B cell (primary cell): ENCODE data around the gene CUBN. TPM values are rescaled to one million over a fixed set of nuclear protein-coding genes. Genes with fewer than 3 reads are reported as not detected.

Source experiments
- ATAC-seq: fragments of 200-7000 bp; cut with Tn5 transposase; one replicate; pipeline ENCODE4 v1.10.0; 2021; ENCODE audit warnings: low read depth, mild to moderate bottlenecking, moderate number of reproducible peaks, moderate library complexity
- CTCF ChIA-PET: fragments of 350-600 bp; sonication (Branson Sonifier 250); formaldehyde crosslinking; loops from one replicate; lab custom pipeline; 2021; ENCODE audit warnings: antibody characterized with exemption, inconsistent platforms; lab: Charles Lee
- POLR2A ChIA-PET: fragments of 350-600 bp; sonication (Branson Sonifier 250); formaldehyde crosslinking; loops from one replicate; lab custom pipeline; 2021; ENCODE audit warnings: antibody characterized with exemption; lab: Charles Lee
- DNase-seq: peaks from one replicate; pipeline ENCODE4 v3.0.0; 2013
- H2AFZ ChIP-seq: 2 replicates; pipeline ENCODE4 v1.6.1; 2012; ENCODE audit warnings: mild to moderate bottlenecking, low read depth, low read length; ENCODE audit not compliant: insufficient read depth, poor library complexity, severe bottlenecking
- H3K27ac ChIP-seq, 2 donors: 1 replicate in 1 of 2; 2 replicates in 1 of 2; pipeline ENCODE4 v1.5.1; 2012 to 2013; ENCODE audit warnings: low read length in 2 of 2, mild to moderate bottlenecking in 2 of 2, moderate library complexity in 1 of 2
- H3K27me3 ChIP-seq, 4 experiments: fragments of 200-600 bp in 1 of 4; sonication (generic) in 1 of 4; replicated peaks in 1 of 4; 1 replicate in 2 of 4; 2 replicates in 2 of 4; pipeline versions ENCODE4 v1.6.1 to v1.7.0; 2013 to 2016; ENCODE audit warnings: low read length in 3 of 4, mild to moderate bottlenecking in 2 of 4, mixed read lengths in 1 of 4, moderate library complexity in 1 of 4; ENCODE audit not compliant: insufficient read depth in 4 of 4, control insufficient read depth in 3 of 4; ENCODE audit errors: control extremely low read depth in 1 of 4
- H3K36me3 ChIP-seq, 2 experiments: replicated peaks in 1 of 2; 1 replicate in 1 of 2; 2 replicates in 1 of 2; pipeline versions ENCODE4 v1.6.1 to v1.7.1; 2013; ENCODE audit warnings: low read length in 1 of 2; ENCODE audit not compliant: insufficient read depth in 2 of 2, control insufficient read depth in 1 of 2; ENCODE audit errors: control extremely low read depth in 1 of 2, extremely low read depth in 1 of 2
- H3K4me1 ChIP-seq, 2 donors: fragments of 200-600 bp in 1 of 2; sonication (generic) in 1 of 2; 1 replicate in 1 of 2; 2 replicates in 1 of 2; pipeline versions ENCODE4 v1.5.1 to v1.6.1; 2013 to 2017; ENCODE audit warnings: low read length in 2 of 2; ENCODE audit not compliant: control insufficient read depth in 2 of 2, insufficient read depth in 2 of 2
- H3K4me2 ChIP-seq: replicated peaks from 2 replicates; pipeline ENCODE3; 2012; ENCODE audit warnings: mild to moderate bottlenecking, low read depth, low read length; ENCODE audit not compliant: poor library complexity, severe bottlenecking
- H3K4me3 ChIP-seq, 5 experiments: fragments of 200-600 bp in 1 of 5; sonication (generic) in 1 of 5; 1 replicate in 3 of 5; 2 replicates in 2 of 5; pipeline versions ENCODE4 v1.5.1 to v1.7.0; 2011 to 2016; ENCODE audit warnings: low read length in 4 of 5, mild to moderate bottlenecking in 4 of 5, low read depth in 2 of 5, control low read depth in 1 of 5, moderate library complexity in 1 of 5; ENCODE audit not compliant: insufficient read depth in 1 of 5; ENCODE audit errors: control extremely low read depth in 1 of 5, extremely low read depth in 1 of 5
- H3K79me2 ChIP-seq: fragments of 200-600 bp; sonication (generic); one replicate; pipeline ENCODE4 v1.6.0; 2016; ENCODE audit warnings: low read length; ENCODE audit not compliant: control insufficient read depth, insufficient read depth
- H3K9ac ChIP-seq: fragments of 200-600 bp; sonication (generic); 2 replicates; pipeline ENCODE4 v1.6.1; 2017; ENCODE audit warnings: mild to moderate bottlenecking, low read length, moderate library complexity
- H3K9me3 ChIP-seq, 3 donors: one replicate each; pipeline versions ENCODE4 v1.6.1 to v1.7.1; 2013; ENCODE audit warnings: low read length in 2 of 3; ENCODE audit not compliant: control insufficient read depth in 2 of 3, insufficient read depth in 1 of 3; ENCODE audit errors: control extremely low read depth in 1 of 3
- H4K20me1 ChIP-seq: 2 replicates; pipeline ENCODE4 v1.6.0; 2012; ENCODE audit warnings: mild to moderate bottlenecking, low read length; ENCODE audit not compliant: insufficient read depth, control insufficient read depth, poor library complexity, severe bottlenecking
- H3K27ac Mint-ChIP-seq: one replicate; pipeline ENCODE4 v1.8.0; 2021; ENCODE audit warnings: mixed read lengths
- H3K27me3 Mint-ChIP-seq: one replicate; pipeline ENCODE4 v1.8.0; 2021; ENCODE audit warnings: mixed read lengths
- H3K4me1 Mint-ChIP-seq: one replicate; pipeline ENCODE4 v1.8.0; 2021; ENCODE audit warnings: mixed read lengths
- H3K4me3 Mint-ChIP-seq: one replicate; pipeline ENCODE4 v1.8.0; 2021; ENCODE audit warnings: mixed read lengths
- H3K9me3 Mint-ChIP-seq: one replicate; pipeline ENCODE4 v1.8.0; 2022; ENCODE audit warnings: mixed read lengths; ENCODE audit not compliant: insufficient read depth
- CTCF ChIP-seq: fragments of 200-600 bp; IDR thresholded peaks from one replicate; pipeline ENCODE4 v1.8.0; 2022; ENCODE audit warnings: antibody characterized with exemption, mild to moderate bottlenecking
- EZH2 ChIP-seq: IDR thresholded peaks from 2 replicates; pipeline ENCODE4 v1.6.1; 2012; ENCODE audit warnings: borderline replicate concordance, low read depth, mild to moderate bottlenecking, moderate library complexity, low read length; ENCODE audit not compliant: insufficient read depth, poor library complexity, severe bottlenecking
- WGBS: methylation state at CpG from one replicate; pipeline ENCODE4 v1.1.5; 2013; ENCODE audit warnings: missing lambda C conversion rate; ENCODE audit not compliant: insufficient coverage; 5-methylcytosine and 5-hydroxymethylcytosine counted together
- intact Hi-C: fragments of 100-400 bp; cut with micrococcal nuclease; formaldehyde crosslinking; loops from one replicate; pipeline ENCODE4 v1.10.0; 2022
- polyA plus RNA-seq: library from polyadenylated mRNA; depleted of rRNA; stranded (reverse); fragments of >200 nt; gene quantifications from 2 replicates; pipeline ENCODE4 v1.2.3, GENCODE V29; 2012
- total RNA-seq, 2 donors: library from RNA; stranded (reverse); fragments of 120-200 nt in 1 of 2; gene quantifications; 1 replicate in 1 of 2; 2 replicates in 1 of 2; pipeline versions ENCODE4 v1.2.3 to v1.2.4, GENCODE V29; 2013 to 2022

CUBN gene
- total and polyA plus RNA-seq, 2 donors (not counting 1 experiment from before 2014, with no cell fraction given), result 4.2 to 5.7 TPM

GRCh38 chr10:16798571-16798970 is 331.0 kb downstream of the CUBN start:
- Histone ChIP-seq H3K36me3 (no peaks in the 10 kb centered on the region), H4K20me1 (no peaks in the 10 kb centered on the region), H3K9ac (no peak overlapping the region), H3K4me3 (no peak overlapping the region), H3K27me3 (no peaks in the 10 kb centered on the region), H3K4me2 (no peak overlapping the region), H3K4me1 (peaks cover 6 to 9% of the 10 kb centered on the region in 2 donors), H2AFZ (no peak overlapping the region), H3K9me3 (no peaks in the 10 kb centered on the region), H3K79me2 (peaks cover 75% of the 10 kb centered on the region), H3K27ac (no peak overlapping the region)
- CTCF ChIA-PET, result no interaction called here
- no peak overlapping the region for H3K4me3 Mint-ChIP-seq
- H3K4me1 Mint-ChIP-seq, result peaks cover 26% of the 10 kb centered on the region
- intact Hi-C loops, result no loop called here
- H3K27me3 Mint-ChIP-seq, result no peaks in the 10 kb centered on the region
- TF ChIP-seq CTCF (no peak), EZH2 (no peak)
- DNase-seq (no peak), ATAC-seq (no peak)
- no peaks in the 10 kb centered on the region for H3K9me3 Mint-ChIP-seq
- 100% methylated on average over 2 of the region's 5 CpGs for WGBS
- POLR2A ChIA-PET, result no interaction called here
- H3K27ac Mint-ChIP-seq, result no peak overlapping the region

- no peaks in the 10 kb centered on the region for H4K20me1 ChIP-seq
- no peak overlapping the region for H3K4me2 ChIP-seq
- no peak for DNase-seq
- intact Hi-C loops, result no loop called here
- H3K9me3 ChIP-seq, result no peaks in the 10 kb centered on the region
- H3K27ac ChIP-seq, result no peak overlapping the region
- TF ChIP-seq CTCF (no peak), EZH2 (no peak)
- H3K79me2 ChIP-seq, result peaks cover 63% of the 10 kb centered on the region
- Mint-ChIP-seq H3K9me3 (no peaks in the 10 kb centered on the region), H3K4me3 (no peak overlapping the region), H3K4me1 (peaks cover 20% of the 10 kb centered on the region), H3K27me3 (no peaks in the 10 kb centered on the region), H3K27ac (no peak overlapping the region)
- ATAC-seq, result no peak
- no peak overlapping the region for H3K4me3 ChIP-seq
- H2AFZ ChIP-seq, result no peak overlapping the region
- H3K27me3 ChIP-seq, result no peaks in the 10 kb centered on the region
- peaks cover 0 to 1% of the 10 kb centered on the region in 2 experiments for H3K36me3 ChIP-seq
- CTCF ChIA-PET, result interaction anchor here (1.2 to 1.5 kb wide), 2 partner anchors 18 kb away, joined by 3 to 4 read pairs; no protein-coding TSS in a partner anchor
- H3K4me1 ChIP-seq, result peaks cover 6 to 9% of the 10 kb centered on the region in 2 donors
- WGBS, result 91% methylated on average over 8 of the region's 9 CpGs
- H3K9ac ChIP-seq, result no peak overlapping the region
- POLR2A ChIA-PET, result no interaction called here
Measured at GRCh38 chr10:16795410-16796073, 334.1 kb downstream of the CUBN start.
